ENCODE results near the gene CLP1.

The CLP1 gene

GRCh38 chr11:57657194-57658022, at the start of gene CLP1:
Gene CLP1, plus strand, starts transcription at chr11:57657762. Its CDS starts 1,715 bp downstream, at chr11:57659477.
- peak; percentile 100 for DNase-seq (ENCODE audit: low read depth)

GRCh38 chr11:57610170-57610569, 47.4 kb upstream of the CLP1 start:
- DNase-seq (ENCODE audit: low read depth) = no peak
- H3K4me3 ChIP-seq (ENCODE audit: low read length) = no peak overlapping the region
- no peak for TF ChIP-seq CTCF (IDR thresholded peaks at IDR 0.05; ENCODE audit: insufficient read depth, low read depth, low read length, missing control alignments)

More at GRCh38 chr11:57657194-57658022, at the start of gene CLP1:
- peak; percentile 10 for TF ChIP-seq CTCF (IDR thresholded peaks at IDR 0.05; ENCODE audit: insufficient read depth, low read depth, low read length, missing control alignments)
- H3K4me3 ChIP-seq (ENCODE audit: low read length) = peak within 1 kb of the TSS; percentile 99

- no peak for DNase-seq (ENCODE audit: low read depth)
- no peak overlapping the region for H3K4me3 ChIP-seq (ENCODE audit: low read length)
- TF ChIP-seq CTCF (IDR thresholded peaks at IDR 0.05; ENCODE audit: insufficient read depth, low read depth, low read length, missing control alignments) = no peak
Measured at GRCh38 chr11:57614234-57614772, 43.3 kb upstream of the CLP1 start.

GRCh38 chr11:57615308-57615707, 42.3 kb upstream of the CLP1 start:
- no peak for TF ChIP-seq CTCF (IDR thresholded peaks at IDR 0.05; ENCODE audit: insufficient read depth, low read depth, low read length, missing control alignments)
- no peak for DNase-seq (ENCODE audit: low read depth)
- no peak overlapping the region for H3K4me3 ChIP-seq (ENCODE audit: low read length)

GRCh38 chr11:57616595-57616994, 41.0 kb upstream of the CLP1 start:
- H3K4me3 ChIP-seq (ENCODE audit: low read length) = no peak overlapping the region
- no peak for DNase-seq (ENCODE audit: low read depth)
- no peak for TF ChIP-seq CTCF (IDR thresholded peaks at IDR 0.05; ENCODE audit: insufficient read depth, low read depth, low read length, missing control alignments)

GRCh38 chr11:57618438-57618837, 39.1 kb upstream of the CLP1 start:
- peak; percentile 78 for DNase-seq (ENCODE audit: low read depth)
- TF ChIP-seq CTCF (IDR thresholded peaks at IDR 0.05; ENCODE audit: insufficient read depth, low read depth, low read length, missing control alignments) = no peak
- H3K4me3 ChIP-seq (ENCODE audit: low read length) = no peak overlapping the region
